OCI-LY7 (cell line): ENCODE data around the gene DNASE1. TPM values are rescaled to one million over a fixed set of nuclear protein-coding genes. Genes with fewer than 3 reads are reported as not detected.

Experiments
- BruUV-seq: library from RNA; stranded (reverse); fragments of 400-500 nt; replicated peaks from 2 replicates; lab custom pipeline; 2021; lab: Mats Ljungman, UMichigan
- CTCF ChIA-PET: fragments of 300-600 bp; sonication (Branson Sonifier 250); formaldehyde crosslinking; loops from one replicate; lab custom pipeline; 2022; ENCODE audit warnings: antibody characterized with exemption; ENCODE audit not compliant: unreplicated experiment; lab: Charles Lee
- POLR2A ChIA-PET: fragments of 300-600 bp; sonication (Branson Sonifier 250); formaldehyde crosslinking; loops from one replicate; lab custom pipeline; 2022; ENCODE audit warnings: antibody characterized with exemption; lab: Charles Lee
- DNase-seq: peaks from one replicate; pipeline ENCODE4 v3.0.0-alpha.2; 2015; ENCODE audit warnings: low spot score
- H2AFZ ChIP-seq: fragments of 200-600 bp; sonication (generic), shearing (Covaris generic); 2 replicates; pipeline ENCODE4 v1.6.1; 2014; ENCODE audit warnings: mild to moderate bottlenecking, antibody characterized with exemption, low read length, moderate library complexity
- H3K27ac ChIP-seq: fragments of 200-600 bp; sonication (generic); 2 replicates; pipeline ENCODE4 v1.5.1; 2014; ENCODE audit warnings: mixed run types, low read depth, mild to moderate bottlenecking, moderate library complexity, low read length, inconsistent platforms; ENCODE audit not compliant: poor library complexity, severe bottlenecking
- H3K36me3 ChIP-seq: fragments of 200-600 bp; sonication (generic); 2 replicates; pipeline ENCODE4 v1.6.1; 2014; ENCODE audit warnings: mild to moderate bottlenecking, antibody characterized with exemption, low read length, moderate library complexity, mixed read lengths; ENCODE audit not compliant: insufficient read depth
- H3K4me1 ChIP-seq: fragments of 200-600 bp; sonication (generic); 2 replicates; pipeline ENCODE4 v1.5.1; 2014; ENCODE audit warnings: mild to moderate bottlenecking, low read length; ENCODE audit not compliant: insufficient read depth, poor library complexity, severe bottlenecking
- H3K4me2 ChIP-seq: fragments of 200-600 bp; sonication (generic); 2 replicates; pipeline ENCODE4 v1.6.1; 2014; ENCODE audit warnings: mild to moderate bottlenecking, low read length
- H3K4me3 ChIP-seq: fragments of 200-600 bp; sonication (generic); 2 replicates; pipeline ENCODE4 v1.5.1; 2014; ENCODE audit warnings: mild to moderate bottlenecking, low read depth, low read length; ENCODE audit not compliant: poor library complexity, severe bottlenecking
- H3K79me2 ChIP-seq: fragments of 200-600 bp; sonication (generic); 2 replicates; pipeline ENCODE4 v1.6.1; 2016; ENCODE audit warnings: low read depth, mild to moderate bottlenecking, low read length, moderate library complexity, mixed read lengths; ENCODE audit not compliant: insufficient read depth
- H3K9me2 ChIP-seq: fragments of 200-600 bp; sonication (generic); 2 replicates; pipeline ENCODE4 v1.6.1; 2016; ENCODE audit warnings: mild to moderate bottlenecking, low read length, mixed read lengths; ENCODE audit not compliant: insufficient read depth
- H3K9me3 ChIP-seq: fragments of 200-600 bp; sonication (generic); 2 replicates; pipeline ENCODE4 v1.6.1; 2014; ENCODE audit warnings: mild to moderate bottlenecking, mixed run types, low read length, mixed read lengths
- H4K20me1 ChIP-seq: fragments of 200-600 bp; sonication (generic); 2 replicates; pipeline ENCODE4 v1.6.1; 2014; ENCODE audit warnings: mild to moderate bottlenecking, antibody characterized with exemption, low read length, moderate library complexity, mixed read lengths; ENCODE audit not compliant: insufficient read depth
- CTCF ChIP-seq: fragments of 200-600 bp; sonication (generic); conservative IDR thresholded peaks from 2 replicates; pipeline ENCODE4 v1.5.1; 2014; ENCODE audit warnings: mild to moderate bottlenecking, antibody characterized with exemption, low read length, moderate library complexity, mixed read lengths
- EZH2phosphoT487 ChIP-seq: fragments of 200-600 bp; sonication (generic); IDR thresholded peaks from 2 replicates; pipeline ENCODE4 v1.6.1; 2018; ENCODE audit warnings: low read depth, borderline replicate concordance, mild to moderate bottlenecking, mixed run types, antibody characterized with exemption, low read length, moderate library complexity, mixed read lengths
- intact Hi-C: fragments of 100-400 bp; cut with micrococcal nuclease; formaldehyde crosslinking; loops from one replicate; pipeline ENCODE4 v1.10.0; 2022; ENCODE audit not compliant: unreplicated experiment
- total RNA-seq, 2 experiments: library from RNA; depleted of rRNA in 1 of 2; stranded (reverse); fragments of >200 nt in 1 of 2; shearing (Covaris generic) in 1 of 2; gene quantifications; 2 replicates each; pipeline ENCODE4 v1.2.3, GENCODE V29; 2014 to 2022

Gene DNASE1
- total RNA-seq, 2 experiments from 2014 or later, result 45.5 to 84.8 TPM

DNA sequence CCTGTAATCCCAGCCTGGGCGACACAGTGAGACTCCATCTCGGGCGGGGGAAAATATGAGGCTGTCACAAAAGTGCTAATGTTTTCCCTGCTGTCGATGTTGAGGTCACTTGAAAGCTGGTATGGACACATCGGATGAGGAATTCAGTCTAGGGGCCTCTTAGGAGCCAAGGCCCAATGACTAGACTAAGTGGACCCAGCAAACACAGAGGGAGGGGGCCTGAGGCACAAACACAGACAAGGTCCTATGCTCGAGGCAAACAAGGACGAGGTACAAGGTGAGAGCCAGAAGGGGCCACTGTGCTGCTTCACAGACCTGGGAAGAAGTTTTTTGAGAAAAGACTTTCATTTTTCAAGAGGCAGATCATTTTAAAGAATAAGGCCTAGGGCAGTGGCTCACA, 47.6 kb downstream of the DNASE1 start:
- no peak for TF ChIP-seq CTCF
- TF ChIP-seq EZH2phosphoT487, result no peak

DNA sequence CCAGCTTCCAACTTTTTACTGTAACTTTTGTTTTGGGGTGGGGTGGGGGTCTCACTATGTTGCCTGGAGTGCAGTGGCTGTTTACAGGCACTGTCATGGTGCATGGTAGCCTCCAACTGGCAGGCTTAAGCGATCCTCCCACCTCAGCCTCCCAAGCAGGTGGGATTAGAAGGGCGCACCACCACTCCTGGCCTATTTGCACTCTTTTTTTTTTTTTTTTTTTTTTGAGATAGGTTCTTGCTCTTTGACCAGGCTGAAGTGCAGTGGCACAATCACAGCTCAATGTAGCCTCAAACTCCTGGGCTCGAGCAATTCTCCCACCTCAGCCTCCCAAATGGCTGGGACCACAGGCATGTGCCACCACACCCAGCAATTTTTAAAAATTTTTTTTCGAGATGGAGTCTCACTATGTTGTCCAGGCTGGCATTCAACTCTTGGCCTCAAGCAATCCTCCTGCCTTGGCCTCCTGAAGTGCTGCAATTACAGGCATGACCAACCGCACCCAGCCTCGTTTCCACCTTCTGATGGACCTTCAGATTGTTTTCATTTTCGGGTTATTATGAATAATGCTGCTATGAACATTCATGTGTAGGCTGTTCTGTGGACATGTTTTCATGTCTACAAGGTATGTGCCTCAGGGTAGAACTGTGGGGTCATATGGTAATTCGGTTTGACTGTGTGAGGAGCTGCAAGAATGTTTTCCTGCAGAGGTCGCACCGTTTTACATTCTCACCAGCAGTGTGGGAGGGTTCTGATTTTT, 51.9 kb downstream of the DNASE1 start:
- no TSS peak for BruUV-seq
- Histone ChIP-seq H3K9me2 (no peaks in the 10 kb centered on the region), H3K4me2 (no peak overlapping the region), H3K79me2 (peaks cover 75% of the 10 kb centered on the region), H3K4me3 (no peak overlapping the region), H3K36me3 (peaks cover 63% of the 10 kb centered on the region), H3K4me1 (no peaks in the 10 kb centered on the region), H4K20me1 (no peaks in the 10 kb centered on the region), H3K27ac (no peak overlapping the region), H3K9me3 (no peaks in the 10 kb centered on the region), H2AFZ (no peak overlapping the region)
- TF ChIP-seq CTCF, result no peak
- TF ChIP-seq EZH2phosphoT487, result no peak
- intact Hi-C loops, result no loop called here
- DNase-seq, result no peak
- ChIA-PET POLR2A (no interaction called here), CTCF (no interaction called here)

More for the DNA sequence above, 47.6 kb downstream of the DNASE1 start:
- H2AFZ ChIP-seq, result no peak overlapping the region
- H4K20me1 ChIP-seq, result no peaks in the 10 kb centered on the region
- no peak overlapping the region for H3K27ac ChIP-seq
- ChIA-PET POLR2A (interaction anchor here (0.6 to 0.7 kb wide), 4 partner anchors 9 to 18 kb away, joined by 3 to 4 read pairs (median 4); no protein-coding TSS in a partner anchor), CTCF (no interaction called here)
- H3K4me1 ChIP-seq, result no peaks in the 10 kb centered on the region
- DNase-seq, result no peak
- H3K4me2 ChIP-seq, result no peak overlapping the region
- peaks cover 77% of the 10 kb centered on the region for H3K79me2 ChIP-seq
- BruUV-seq, result no TSS peak
- H3K36me3 ChIP-seq, result peaks cover 74% of the 10 kb centered on the region
- H3K9me3 ChIP-seq, result 0 out of 2 replicates have a peak, but pooled peaks cover 4% of the 10 kb centered on the region
- H3K9me2 ChIP-seq, result no peaks in the 10 kb centered on the region
- no peak overlapping the region for H3K4me3 ChIP-seq
- intact Hi-C loops, result no loop called here

Other genes with a start within 250 kb of the DNASE1 start
- gene ZNF597, start 211.2 kb upstream of the DNASE1 start, total RNA-seq (2014; rRNA removed; shearing (Covaris generic)), result 1.2 and 1.9 TPM in 2 replicates
- 1.9 and 2.1 TPM in 2 replicates for gene ZNF597, start 211.2 kb upstream of the DNASE1 start, total RNA-seq (2022)
- gene NAA60, start 211.0 kb upstream of the DNASE1 start, total RNA-seq (2014; rRNA removed; shearing (Covaris generic)), result 8.5 and 24.8 TPM in 2 replicates
- 40.1 and 51.1 TPM in 2 replicates for gene NAA60, start 211.0 kb upstream of the DNASE1 start, total RNA-seq (2022)
- not detected in 2 replicates for gene C16orf90, start 159.2 kb upstream of the DNASE1 start, total RNA-seq (2014; rRNA removed; shearing (Covaris generic))
- gene C16orf90, start 159.2 kb upstream of the DNASE1 start, total RNA-seq (2022), result not detected in 2 replicates
- gene CLUAP1, start 153.7 kb upstream of the DNASE1 start, total RNA-seq (2014; rRNA removed; shearing (Covaris generic)), result 7.6 and 8.9 TPM in 2 replicates
- 7.7 and 7.8 TPM in 2 replicates for gene CLUAP1, start 153.7 kb upstream of the DNASE1 start, total RNA-seq (2022)
- gene NLRC3, start 77.3 kb upstream of the DNASE1 start, total RNA-seq (2014; rRNA removed; shearing (Covaris generic)), result 42.7 and 50.6 TPM in 2 replicates
- 59.4 and 74.0 TPM in 2 replicates for gene NLRC3, start 77.3 kb upstream of the DNASE1 start, total RNA-seq (2022)
- 13.2 and 13.7 TPM in 2 replicates for gene SLX4, start 43.1 kb upstream of the DNASE1 start, total RNA-seq (2014; rRNA removed; shearing (Covaris generic))
- 35.7 and 40.0 TPM in 2 replicates for gene SLX4, start 43.1 kb upstream of the DNASE1 start, total RNA-seq (2022)
- 155 and 242 TPM in 2 replicates for gene TRAP1, start 62.8 kb downstream of the DNASE1 start, total RNA-seq (2014; rRNA removed; shearing (Covaris generic))
- 185 TPM in 2 replicates for gene TRAP1, start 62.8 kb downstream of the DNASE1 start, total RNA-seq (2022)
- gene CREBBP, start 226.0 kb downstream of the DNASE1 start, total RNA-seq (2014; rRNA removed; shearing (Covaris generic)), result 33.0 and 36.0 TPM in 2 replicates
- gene CREBBP, start 226.0 kb downstream of the DNASE1 start, total RNA-seq (2022), result 72.3 and 75.8 TPM in 2 replicates